Activated CD4-positive, alpha-beta T cell treated with anti-CD3 and anti-CD28 coated beads, Interleukin-2, Interleukin-4, amounts not matched to agents 100 ng/mL and 50 ng/mL, durations not matched to agents 16 hours and 8 hours (primary cell): ENCODE data around the gene HLA-A.
"Not testable (repeated sequence)": the region's sequence is repeated elsewhere in the genome, so short reads cannot be mapped to it uniquely, and the experiment has no call there.

Source experiments
- DNase-seq: peaks from one replicate; pipeline ENCODE4 v3.0.0-alpha.2; 2020; ENCODE audit warnings: low spot score

The HLA-A gene

DNA sequence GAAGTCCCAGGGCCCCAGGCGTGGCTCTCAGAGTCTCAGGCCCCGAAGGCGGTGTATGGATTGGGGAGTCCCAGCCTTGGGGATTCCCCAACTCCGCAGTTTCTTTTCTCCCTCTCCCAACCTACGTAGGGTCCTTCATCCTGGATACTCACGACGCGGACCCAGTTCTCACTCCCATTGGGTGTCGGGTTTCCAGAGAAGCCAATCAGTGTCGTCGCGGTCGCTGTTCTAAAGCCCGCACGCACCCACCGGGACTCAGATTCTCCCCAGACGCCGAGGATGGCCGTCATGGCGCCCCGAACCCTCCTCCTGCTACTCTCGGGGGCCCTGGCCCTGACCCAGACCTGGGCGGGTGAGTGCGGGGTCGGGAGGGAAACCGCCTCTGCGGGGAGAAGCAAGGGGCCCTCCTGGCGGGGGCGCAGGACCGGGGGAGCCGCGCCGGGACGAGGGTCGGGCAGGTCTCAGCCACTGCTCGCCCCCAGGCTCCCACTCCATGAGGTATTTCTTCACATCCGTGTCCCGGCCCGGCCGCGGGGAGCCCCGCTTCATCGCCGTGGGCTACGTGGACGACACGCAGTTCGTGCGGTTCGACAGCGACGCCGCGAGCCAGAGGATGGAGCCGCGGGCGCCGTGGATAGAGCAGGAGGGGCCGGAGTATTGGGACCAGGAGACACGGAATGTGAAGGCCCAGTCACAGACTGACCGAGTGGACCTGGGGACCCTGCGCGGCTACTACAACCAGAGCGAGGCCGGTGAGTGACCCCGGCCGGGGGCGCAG, at the start of gene HLA-A:
HLA-A (plus strand) TSS at position 258 of the 778 bp plus-strand sequence; CDS start at position 280, 22 bp downstream.
- peak; percentile 97 for DNase-seq

GRCh38 chr6:29892696-29893095, 49.6 kb upstream of the HLA-A start:
- DNase-seq: no peak

- DNase-seq: no peak
These were observed 43.1 kb upstream of the HLA-A start for GRCh38 chr6:29899281-29899680.

- DNase-seq: no peak
These were observed 37.0 kb upstream of the HLA-A start for GRCh38 chr6:29905286-29905685.

DNA sequence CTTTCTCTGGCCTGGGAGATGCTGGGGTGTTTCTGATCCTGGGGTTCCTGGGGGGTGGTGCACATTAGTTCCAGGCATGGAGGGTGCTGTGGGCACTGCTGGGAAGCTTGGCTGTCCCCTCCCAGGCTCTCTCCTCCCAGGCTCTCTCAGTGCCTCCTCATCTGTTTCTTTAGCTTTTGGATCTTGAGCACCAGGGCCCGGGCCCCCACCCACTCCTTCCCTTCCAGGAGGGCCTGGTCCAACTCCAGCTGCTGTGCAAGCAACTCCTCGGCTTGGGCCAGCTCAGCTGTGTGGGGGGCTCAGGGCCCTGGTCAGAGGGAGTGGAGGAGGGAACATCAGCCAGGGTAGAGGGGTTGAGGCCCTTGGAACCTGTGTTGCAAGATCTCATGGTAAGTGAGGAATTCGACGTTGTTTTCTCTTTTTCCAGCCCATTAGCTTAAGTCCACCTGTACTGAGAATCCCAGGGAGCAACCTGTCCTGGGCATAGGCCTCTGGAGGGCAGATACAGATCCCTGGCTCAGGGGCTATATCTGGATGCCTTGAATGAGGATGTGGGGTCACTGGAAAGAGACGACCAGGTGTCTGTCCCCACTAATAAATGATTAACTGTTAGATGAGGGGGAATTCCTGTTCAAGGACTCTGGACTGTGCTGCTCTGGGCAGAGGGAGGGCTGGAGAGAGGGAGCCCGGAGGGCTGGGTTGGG, 34.5 kb upstream of the HLA-A start:
- DNase-seq: no peak

DNA sequence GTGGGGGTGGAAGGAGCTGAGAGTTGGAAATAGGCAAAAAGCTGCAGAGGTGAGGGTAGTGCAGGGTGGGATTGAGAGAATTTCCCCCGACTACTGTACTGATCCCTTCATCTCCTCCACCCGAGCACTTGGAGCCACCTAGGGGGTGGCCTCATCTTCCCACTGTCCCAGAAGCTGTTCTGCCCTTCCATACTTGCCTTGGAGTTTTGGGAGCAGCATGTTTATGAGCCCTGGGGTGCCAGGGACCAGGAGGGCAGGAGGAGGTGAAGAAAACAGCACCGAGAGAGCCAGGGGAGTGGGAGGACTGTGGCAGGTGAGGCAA, 34.0 kb upstream of the HLA-A start:
- no peak for DNase-seq

- DNase-seq: no peak
These were observed 33.6 kb upstream of the HLA-A start for GRCh38 chr6:29908710-29909109.

DNA sequence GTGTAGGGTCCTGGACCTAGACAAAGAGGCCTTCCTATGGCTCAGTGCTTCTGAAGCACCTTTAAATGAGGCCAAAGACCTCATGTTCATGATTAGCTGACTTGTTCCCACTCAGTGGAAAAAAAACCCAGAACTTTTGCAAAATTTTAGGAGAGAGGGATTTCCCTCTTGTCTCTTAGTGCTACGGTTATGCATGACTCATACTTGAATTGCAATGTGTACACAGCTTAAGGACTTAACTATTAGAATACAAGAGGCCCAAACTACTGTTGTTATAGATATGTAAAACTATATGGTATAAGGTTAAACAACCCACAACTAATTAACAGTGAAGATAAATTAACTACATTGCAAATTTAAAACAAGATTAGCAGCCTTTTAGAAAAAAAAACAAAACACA, 32.3 kb upstream of the HLA-A start:
- no peak for DNase-seq

GRCh38 chr6:29912840-29913239, 29.5 kb upstream of the HLA-A start:
- DNase-seq: no peak

DNA sequence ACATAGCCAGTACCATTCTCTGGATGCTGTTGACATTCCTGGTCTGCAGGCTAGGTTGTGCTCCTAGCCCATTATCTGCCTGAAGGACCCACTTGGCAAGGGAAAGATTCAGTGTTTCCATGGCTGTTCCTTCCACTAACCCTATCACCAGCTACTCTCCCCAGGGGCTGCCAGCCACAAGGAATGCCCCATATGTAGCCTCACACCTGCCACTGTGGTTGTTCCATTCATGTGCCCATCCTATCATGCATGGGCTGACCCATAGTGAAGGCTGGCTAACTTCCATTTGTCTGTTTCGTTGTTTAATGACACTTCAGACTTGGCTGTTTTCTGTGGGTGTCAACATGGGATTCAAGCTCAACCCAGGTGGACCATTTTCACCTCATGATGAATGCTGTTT, 25.6 kb upstream of the HLA-A start:
- no peak for DNase-seq

- no peak for DNase-seq
These were observed 24.5 kb upstream of the HLA-A start for GRCh38 chr6:29917857-29918256.

DNA sequence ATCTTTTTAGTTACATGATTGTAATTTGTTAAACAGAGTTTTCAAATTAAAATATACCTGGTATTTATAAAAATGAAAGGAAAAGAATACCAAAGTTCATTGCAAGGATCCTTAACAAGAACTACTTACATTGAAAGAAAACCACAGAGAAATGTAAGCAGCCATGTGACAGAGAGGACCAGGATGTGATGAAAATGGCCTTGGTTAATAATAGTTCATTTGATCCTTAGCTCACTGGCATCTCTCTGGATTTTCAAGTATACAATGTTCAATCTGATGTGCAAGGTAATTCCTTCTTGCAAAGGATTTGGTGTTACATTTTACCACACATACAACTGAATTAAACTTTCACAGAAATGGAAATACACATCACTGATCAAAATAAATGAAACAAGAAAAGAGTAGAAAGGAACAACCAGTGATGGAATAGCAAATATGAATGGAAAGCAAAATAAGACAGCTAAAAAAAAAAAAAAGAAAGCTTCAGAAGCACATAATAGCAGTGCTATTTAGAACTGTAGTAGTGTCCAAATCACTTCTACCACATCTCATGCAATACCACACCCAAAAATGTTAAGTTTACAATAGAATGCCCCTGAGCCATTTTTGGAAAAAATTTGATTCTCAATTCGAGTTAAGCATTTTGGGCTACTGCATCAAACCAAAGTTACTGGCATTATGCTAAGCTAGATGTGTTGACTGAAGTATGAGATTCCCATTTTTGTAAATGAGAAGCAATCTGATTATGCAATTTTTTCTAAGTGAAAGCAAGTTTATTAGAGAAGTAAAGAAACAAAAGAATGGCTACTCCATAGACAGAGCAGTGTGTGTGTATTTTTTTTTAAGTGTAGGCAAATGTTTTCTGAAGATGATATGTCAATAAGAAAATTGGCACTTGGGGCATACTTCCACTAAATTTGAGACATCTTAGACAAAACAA, 22.6 kb upstream of the HLA-A start:
- DNase-seq: no peak

DNA sequence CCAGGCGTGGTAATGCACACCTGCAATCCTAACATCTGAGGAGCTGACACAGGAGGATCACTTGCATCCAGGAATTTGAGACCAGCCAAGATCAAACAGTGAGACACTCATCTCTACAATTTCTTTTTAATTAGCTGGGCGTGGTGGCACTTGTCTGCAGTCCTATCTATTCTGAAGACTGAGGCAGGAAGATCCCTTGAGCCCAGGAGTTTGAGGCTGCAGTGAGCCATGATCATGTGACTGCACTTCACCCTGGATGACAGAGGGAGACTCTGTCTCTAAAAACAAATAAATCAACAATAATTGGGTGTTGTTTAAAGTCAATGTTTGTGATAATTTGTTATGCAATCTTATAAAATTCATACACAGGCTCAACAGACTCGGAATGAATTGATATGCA, 18.0 kb upstream of the HLA-A start:
- DNase-seq: no peak

GRCh38 chr6:29924731-29925130, 17.6 kb upstream of the HLA-A start:
- peak; percentile 42 for DNase-seq

GRCh38 chr6:29925321-29925720, 17.0 kb upstream of the HLA-A start:
- no peak for DNase-seq

- peak; percentile 14 for DNase-seq
These were observed 16.5 kb upstream of the HLA-A start for GRCh38 chr6:29925727-29926412.

- DNase-seq: peak; percentile 89
These were observed 15.7 kb upstream of the HLA-A start for GRCh38 chr6:29926413-29927274.

DNA sequence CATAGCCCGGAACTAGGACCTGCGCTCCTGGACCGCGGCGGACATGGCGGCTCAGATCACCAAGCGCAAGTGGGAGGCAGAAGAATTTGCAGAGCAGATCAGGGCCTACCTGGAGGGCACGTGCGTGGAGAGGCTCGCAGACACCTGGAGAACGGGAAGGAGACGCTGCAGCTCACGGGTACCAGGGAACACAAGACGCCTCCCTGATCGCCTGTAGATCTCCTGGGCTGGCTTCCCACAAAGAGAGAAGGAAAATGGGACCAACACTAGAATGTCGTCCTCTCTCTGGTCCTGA, 15.1 kb upstream of the HLA-A start:
- no peak for DNase-seq

- DNase-seq: no peak
These were observed 14.4 kb upstream of the HLA-A start for GRCh38 chr6:29927841-29928388.

- not testable (repeated sequence) for DNase-seq
These were observed 12.3 kb upstream of the HLA-A start for GRCh38 chr6:29930047-29930446.

GRCh38 chr6:29933955-29934354, 8.4 kb upstream of the HLA-A start:
- DNase-seq: no peak
